IMR-90 (cell line): ENCODE data around the gene PAN2. TPM values are rescaled to one million over a fixed set of nuclear protein-coding genes. Genes with fewer than 3 reads are reported as not detected.

Experiments used
- ATAC-seq: fragments of 200-7000 bp; cut with Tn5 transposase; 2 replicates; pipeline ENCODE4 v1.9.1; 2020; ENCODE audit warnings: low read depth, mild to moderate bottlenecking, moderate library complexity
- BruUV-seq: library from RNA; stranded (reverse); fragments of 400-500 nt; replicated peaks from 2 replicates; lab custom pipeline; 2021; lab: Mats Ljungman, UMichigan
- CTCF ChIA-PET: fragments of 300-600 bp; formaldehyde crosslinking; extraction: SDS; loops from one replicate; lab custom pipeline; 2021; ENCODE audit warnings: antibody characterized with exemption; lab: Yijun Ruan, JAX
- POLR2A ChIA-PET: fragments of 300-600 bp; sonication (Branson Sonifier 250); formaldehyde crosslinking; loops from one replicate; lab custom pipeline; 2022; ENCODE audit warnings: antibody characterized with exemption; ENCODE audit not compliant: unreplicated experiment; lab: Charles Lee
- DNase-seq: peaks from one replicate; pipeline ENCODE4 v3.0.0; 2013
- H2AFZ ChIP-seq: replicated peaks from 2 replicates; pipeline ENCODE3; 2013; ENCODE audit warnings: low read length, mild to moderate bottlenecking; ENCODE audit not compliant: poor library complexity
- H2AK5ac ChIP-seq: 2 replicates; pipeline ENCODE4 v1.6.1; 2013; ENCODE audit warnings: low read depth, low read length, inconsistent platforms
- H2AK9ac ChIP-seq: replicated peaks from 2 replicates; pipeline ENCODE3; 2013; ENCODE audit warnings: mild to moderate bottlenecking, low read depth, low read length, moderate library complexity; ENCODE audit not compliant: poor library complexity
- H2BK120ac ChIP-seq: 2 replicates; pipeline ENCODE4 v1.6.1; 2013; ENCODE audit warnings: low read depth, low read length, inconsistent platforms
- H2BK15ac ChIP-seq: 3 replicates; pipeline ENCODE4 v1.6.1; 2013; ENCODE audit warnings: low read depth, low read length, inconsistent platforms
- H2BK20ac ChIP-seq: 2 replicates; pipeline ENCODE4 v1.6.1; 2013; ENCODE audit warnings: low read depth, mild to moderate bottlenecking, inconsistent platforms, low read length, moderate library complexity
- H2BK5ac ChIP-seq: 2 replicates; pipeline ENCODE4 v1.6.1; 2013; ENCODE audit warnings: mild to moderate bottlenecking, low read depth, low read length, inconsistent platforms; ENCODE audit not compliant: poor library complexity, severe bottlenecking
- H3K14ac ChIP-seq: replicated peaks from 2 replicates; pipeline ENCODE4 v1.6.1; 2013; ENCODE audit warnings: low read depth, low read length, inconsistent platforms
- H3K18ac ChIP-seq: 2 replicates; pipeline ENCODE4 v1.6.1; 2013; ENCODE audit warnings: low read depth, low read length, control low read depth
- H3K23ac ChIP-seq: 2 replicates; pipeline ENCODE4 v1.6.1; 2013; ENCODE audit warnings: low read depth, low read length, inconsistent platforms
- H3K27ac ChIP-seq: 2 replicates; pipeline ENCODE4 v1.5.1; 2013; ENCODE audit warnings: mild to moderate bottlenecking, control low read depth, low read length; ENCODE audit not compliant: insufficient read depth
- H3K27me3 ChIP-seq: 2 replicates; pipeline ENCODE4 v1.6.1; 2013; ENCODE audit warnings: low read length; ENCODE audit not compliant: control insufficient read depth, insufficient read depth
- H3K36me3 ChIP-seq: 2 replicates; pipeline ENCODE4 v1.6.1; 2013; ENCODE audit warnings: low read length, mixed read lengths; ENCODE audit not compliant: control insufficient read depth, insufficient read depth
- H3K4ac ChIP-seq: 2 replicates; pipeline ENCODE4 v1.6.1; 2013; ENCODE audit warnings: low read depth, low read length, inconsistent platforms
- H3K4me1 ChIP-seq: 2 replicates; pipeline ENCODE4 v1.6.1; 2013; ENCODE audit warnings: low read length, mixed read lengths; ENCODE audit not compliant: control insufficient read depth, insufficient read depth
- H3K4me2 ChIP-seq: 2 replicates; pipeline ENCODE4 v1.6.1; 2013; ENCODE audit warnings: low read depth, mild to moderate bottlenecking, control low read depth, low read length, moderate library complexity
- H3K4me3 ChIP-seq: 2 replicates; pipeline ENCODE4 v1.5.1; 2013; ENCODE audit warnings: low read depth, mild to moderate bottlenecking, control low read depth, low read length, moderate library complexity; ENCODE audit not compliant: insufficient read depth
- H3K56ac ChIP-seq: 2 replicates; pipeline ENCODE4 v1.6.1; 2013; ENCODE audit warnings: low read length, inconsistent platforms; ENCODE audit not compliant: insufficient read depth; ENCODE audit errors: extremely low read depth
- H3K79me1 ChIP-seq, 2 experiments: 2 replicates each; pipeline ENCODE4 v1.6.1; 2013; ENCODE audit warnings: low read length in 2 of 2, inconsistent platforms in 1 of 2, low read depth in 1 of 2
- H3K9ac ChIP-seq: 2 replicates; pipeline ENCODE4 v1.6.1; 2013; ENCODE audit warnings: low read depth, low read length, control low read depth
- H3K9me1 ChIP-seq: 2 replicates; pipeline ENCODE4 v1.6.1; 2013; ENCODE audit warnings: low read length, inconsistent platforms; ENCODE audit not compliant: insufficient read depth
- H3K9me3 ChIP-seq: 2 replicates; pipeline ENCODE4 v1.6.1; 2013; ENCODE audit warnings: low read length; ENCODE audit not compliant: control insufficient read depth, insufficient read depth
- H4K20me1 ChIP-seq: 2 replicates; pipeline ENCODE4 v1.6.1; 2013; ENCODE audit warnings: low read length, inconsistent platforms; ENCODE audit not compliant: insufficient read depth
- H4K5ac ChIP-seq: 2 replicates; pipeline ENCODE4 v1.6.1; 2013; ENCODE audit warnings: mild to moderate bottlenecking, low read depth, low read length, control low read depth
- H4K8ac ChIP-seq, 2 experiments: 2 replicates each; pipeline ENCODE4 v1.6.1; 2013; ENCODE audit warnings: low read depth in 2 of 2, low read length in 2 of 2, control low read depth in 1 of 2, inconsistent platforms in 1 of 2
- H4K91ac ChIP-seq: 2 replicates; pipeline ENCODE4 v1.6.1; 2013; ENCODE audit warnings: low read depth, low read length, inconsistent platforms; ENCODE audit not compliant: insufficient read depth
- BHLHE40 ChIP-seq: fragments of 150-350 bp; IDR thresholded peaks from 2 replicates; pipeline ENCODE4 v1.6.1; 2016; ENCODE audit warnings: mild to moderate bottlenecking, low read depth, low read length
- RFX5 ChIP-seq: IDR thresholded peaks from 2 replicates; pipeline ENCODE4 v1.8.0; 2012; ENCODE audit warnings: low read depth, mild to moderate bottlenecking, low read length, moderate library complexity
- WGBS, 2 experiments: methylation state at CpG; one replicate each; pipeline versions ENCODE4 v1.1.5 to v1.1.7; 2013; ENCODE audit warnings: missing lambda C conversion rate in 2 of 2; ENCODE audit not compliant: insufficient read length in 1 of 2; ENCODE audit errors: extremely low coverage in 2 of 2; 5-methylcytosine and 5-hydroxymethylcytosine counted together
- dilution Hi-C: fragments of 300-500 bp; cut with HindIII; formaldehyde crosslinking; loops from one replicate; pipeline ENCODE4 v1.14.3; 2018; ENCODE audit warnings: low sequenced_read_pairs; ENCODE audit not compliant: unreplicated experiment
- in situ Hi-C: fragments of 300-500 bp; cut with MboI; formaldehyde crosslinking; loops from 3 replicates; pipeline ENCODE4 v1.14.3; 2019; ENCODE audit warnings: low sequenced_read_pairs, inconsistent platforms, mixed read lengths
- intact Hi-C: fragments of 100-400 bp; cut with micrococcal nuclease; formaldehyde crosslinking; loops from 2 replicates; pipeline ENCODE4 v1.10.0; 2022
- polyA plus RNA-seq, 3 experiments: library from polyadenylated mRNA; depleted of rRNA; stranded (reverse); fragments of >200 nt; gene quantifications; 2 replicates each; pipeline ENCODE4 v1.2.3, GENCODE V29; 2012; ENCODE audit warnings: low replicate concordance in 1 of 3
- total RNA-seq: library from RNA; depleted of rRNA; stranded (reverse); fragments of >200 nt; gene quantifications from 2 replicates; pipeline ENCODE4 v1.2.3, GENCODE V29; 2012

Gene PAN2
- total and polyA plus RNA-seq, 2 of the 4 experiments (the other 2 are of a cell fraction): 9.7 to 20.2 TPM

- DNase-seq: no peak
These were observed 562 bp downstream of the PAN2 start for GRCh38 chr12:56333197-56333678.

More at GRCh38 chr12:56333197-56333678, 562 bp downstream of the PAN2 start:
- Histone ChIP-seq H3K27ac (peak overlapping the region; percentile 74), H3K79me1 (peaks cover 10 to 24% of the 10 kb centered on the region in 2 experiments; a peak in 3 of 4 replicates), H4K8ac (peak overlapping the region; percentile 99 to 100), H3K4me3 (peak overlapping the region; percentile 56), H4K20me1 (no peaks in the 10 kb centered on the region), H3K36me3 (no peaks in the 10 kb centered on the region), H3K4ac (peak overlapping the region; percentile 100), H2AK9ac (peak overlapping the region; percentile 96), H3K14ac (peak overlapping the region; percentile 89), H2BK20ac (peak overlapping the region; percentile 73), H2BK120ac (peak overlapping the region; percentile 78), H3K9me3 (no peaks in the 10 kb centered on the region), H3K9me1 (peaks cover 10% of the 10 kb centered on the region), H3K4me2 (peak overlapping the region; percentile 93), H3K56ac (peak overlapping the region; percentile 88), H2BK5ac (peak overlapping the region; percentile 60), H3K27me3 (no peaks in the 10 kb centered on the region), H3K9ac (peak overlapping the region; percentile 67), H3K18ac (peak overlapping the region; percentile 81), H2AFZ (peak overlapping the region; percentile 88), H2BK15ac (peak overlapping the region; percentile 74), H3K23ac (peak overlapping the region; percentile 43), H4K5ac (peak overlapping the region; percentile 98), H2AK5ac (peak overlapping the region; percentile 99), H3K4me1 (peaks cover 5% of the 10 kb centered on the region; the same call in 1 of the 2 replicates), H4K91ac (peak overlapping the region; percentile 99)
- WGBS, 2 experiments: no CpG with 5 or more reads among the region's 8 CpGs
- dilution Hi-C loops: no loop called here
- no TSS peak for BruUV-seq
- intact Hi-C loops: no loop called here
- ChIA-PET POLR2A (interaction anchor here (0.9 to 1.1 kb wide), 2 partner anchors 9 to 18 kb away, joined by 3 to 4 read pairs; partner anchors contain the start of gene CNPY2), CTCF (no interaction called here)
- in situ Hi-C loops: no loop called here
- TF ChIP-seq RFX5: no peak
- no peak for TF ChIP-seq BHLHE40
- no peak for ATAC-seq
